GM23248 (cell line): ENCODE measurements around the gene ADRM1. TPM values are rescaled to one million over a fixed set of nuclear protein-coding genes. Genes with fewer than 3 reads are reported as not detected.

Source experiments
- DNase-seq: peaks from one replicate; pipeline ENCODE4 v3.0.0-alpha.2; 2015
- H2AFZ ChIP-seq: fragments of 200-600 bp; sonication (generic); 2 replicates; pipeline ENCODE4 v1.6.1; 2016; ENCODE audit warnings: antibody characterized with exemption
- H3F3A ChIP-seq: fragments of 200-600 bp; sonication (generic); 2 replicates; pipeline ENCODE4 v1.6.1; 2016; ENCODE audit warnings: mild to moderate bottlenecking, antibody characterized with exemption, mixed run types; ENCODE audit not compliant: insufficient read depth
- H3K27ac ChIP-seq: fragments of 200-600 bp; sonication (generic); 2 replicates; pipeline ENCODE4 v1.5.1; 2016; ENCODE audit warnings: mild to moderate bottlenecking
- H3K27me3 ChIP-seq: fragments of 200-600 bp; sonication (generic); replicated peaks from 2 replicates; pipeline ENCODE4 v1.6.1; 2016; ENCODE audit warnings: mild to moderate bottlenecking; ENCODE audit not compliant: insufficient read depth
- H3K36me3 ChIP-seq: fragments of 200-600 bp; sonication (generic); 2 replicates; pipeline ENCODE4 v1.6.1; 2016; ENCODE audit warnings: low read depth, mild to moderate bottlenecking
- H3K4me1 ChIP-seq: fragments of 200-600 bp; sonication (generic); 2 replicates; pipeline ENCODE4 v1.6.1; 2016; ENCODE audit warnings: mild to moderate bottlenecking; ENCODE audit not compliant: insufficient read depth
- H3K4me2 ChIP-seq: fragments of 200-600 bp; sonication (generic); one replicate; pipeline ENCODE4 v1.6.1; 2016; ENCODE audit warnings: mild to moderate bottlenecking; ENCODE audit not compliant: unreplicated experiment
- H3K4me3 ChIP-seq: fragments of 200-600 bp; sonication (generic); 2 replicates; pipeline ENCODE4 v1.5.1; 2016; ENCODE audit warnings: mild to moderate bottlenecking
- H3K79me2 ChIP-seq: fragments of 200-600 bp; sonication (generic); 2 replicates; pipeline ENCODE4 v1.6.1; 2016; ENCODE audit warnings: mild to moderate bottlenecking; ENCODE audit not compliant: insufficient read depth
- H3K9ac ChIP-seq: fragments of 200-600 bp; sonication (generic); 2 replicates; pipeline ENCODE4 v1.6.1; 2016; ENCODE audit warnings: mild to moderate bottlenecking
- H3K9me2 ChIP-seq: fragments of 200-600 bp; sonication (generic); 2 replicates; pipeline ENCODE4 v1.6.1; 2016; ENCODE audit warnings: mixed run types, mild to moderate bottlenecking, moderate library complexity; ENCODE audit not compliant: insufficient read depth
- H3K9me3 ChIP-seq: fragments of 200-600 bp; sonication (generic); one replicate; pipeline ENCODE4 v1.6.1; 2017; ENCODE audit warnings: low read depth
- H4K20me1 ChIP-seq: fragments of 200-600 bp; sonication (generic); 2 replicates; pipeline ENCODE4 v1.6.0; 2016; ENCODE audit not compliant: insufficient read depth
- EZH2 ChIP-seq: fragments of 200-600 bp; sonication (generic); IDR thresholded peaks from 2 replicates; pipeline ENCODE4 v1.6.1; 2018; ENCODE audit warnings: antibody characterized with exemption, mild to moderate bottlenecking; ENCODE audit not compliant: insufficient read depth, poor library complexity, severe bottlenecking
- EZH2phosphoT487 ChIP-seq: fragments of 200-600 bp; sonication (generic); IDR thresholded peaks from 2 replicates; pipeline ENCODE4 v1.6.1; 2018; ENCODE audit warnings: antibody characterized with exemption, moderate library complexity, mild to moderate bottlenecking, low read depth; ENCODE audit not compliant: insufficient read depth
- WGBS, 2 experiments: methylation state at CpG; one replicate each; pipeline ENCODE4 v1.1.6; 2015 to 2017; ENCODE audit warnings: low lambda C conversion rate in 2 of 2, low coverage in 1 of 2; ENCODE audit errors: missing lambda C conversion rate in 2 of 2; 5-methylcytosine and 5-hydroxymethylcytosine counted together
- in situ Hi-C: fragments of 300-500 bp; cut with MboI; formaldehyde crosslinking; loops from 2 replicates; pipeline ENCODE4 v1.15.0; 2020
- polyA plus RNA-seq: library from polyadenylated mRNA; unstranded; fragments of >200 nt; fragmentation: Nextera tagmentation; extraction: Ambion mirVana; gene quantifications from 2 replicates; pipeline ENCODE4 v1.2.1, GENCODE V29; 2016
- total RNA-seq: library from RNA; depleted of rRNA; stranded (reverse); fragments of >200 nt; shearing (Covaris generic); gene quantifications from 2 replicates; pipeline ENCODE4 v1.2.3, GENCODE V29; 2014

ADRM1 gene
- total and polyA plus RNA-seq, 2 experiments from 2014 or later, result 138 to 162 TPM

GRCh38 chr20:62306414-62307187, 3.8 kb downstream of the ADRM1 start:
- WGBS, 2 experiments, result 92 to 97% methylated on average over 20 to 27 of the region's 27 CpGs
- Histone ChIP-seq H3K9me2 (no peaks in the 10 kb centered on the region), H3K27me3 (no peaks in the 10 kb centered on the region), H4K20me1 (peaks cover 6% of the 10 kb centered on the region; the same call in 1 of the 2 replicates), H3K36me3 (peaks cover 8% of the 10 kb centered on the region; the same call in 1 of the 2 replicates), H3K9ac (no peak overlapping the region), H3K79me2 (peaks cover 45% of the 10 kb centered on the region), H3K4me2 (no peak overlapping the region), H3K27ac (no peak overlapping the region), H3K4me3 (no peak overlapping the region), H2AFZ (no peak overlapping the region), H3K4me1 (peaks cover 14% of the 10 kb centered on the region), H3F3A (no peaks in the 10 kb centered on the region), H3K9me3 (no peaks in the 10 kb centered on the region)
- DNase-seq, result no peak
- TF ChIP-seq EZH2phosphoT487 (no peak), EZH2 (no peak)
- in situ Hi-C loops, result no loop called here

- H3K27ac ChIP-seq, result no peak overlapping the region
- DNase-seq, result no peak
- peaks cover 6% of the 10 kb centered on the region; the same call in 1 of the 2 replicates for H4K20me1 ChIP-seq
- no peaks in the 10 kb centered on the region for H3K27me3 ChIP-seq
- no peaks in the 10 kb centered on the region for H3K9me2 ChIP-seq
- no peak overlapping the region for H3K4me2 ChIP-seq
- WGBS, 2 experiments, result 90 to 91% methylated on average over 38 to 42 of the region's 42 CpGs
- TF ChIP-seq EZH2phosphoT487, result no peak
- TF ChIP-seq EZH2, result no peak
- peaks cover 45% of the 10 kb centered on the region for H3K79me2 ChIP-seq
- peaks cover 8% of the 10 kb centered on the region; the same call in 1 of the 2 replicates for H3K36me3 ChIP-seq
- H3K9me3 ChIP-seq, result no peaks in the 10 kb centered on the region
- no peak overlapping the region for H3K4me3 ChIP-seq
- no peaks in the 10 kb centered on the region for H3F3A ChIP-seq
- H2AFZ ChIP-seq, result no peak overlapping the region
- H3K9ac ChIP-seq, result no peak overlapping the region
- H3K4me1 ChIP-seq, result peaks cover 14% of the 10 kb centered on the region
- in situ Hi-C loops, result no loop called here
These were observed 4.7 kb downstream of the ADRM1 start for GRCh38 chr20:62307226-62308101.

- TF ChIP-seq EZH2phosphoT487, result no peak
- no peak for TF ChIP-seq EZH2
- peaks cover 14% of the 10 kb centered on the region for H3K4me1 ChIP-seq
- no peak for DNase-seq
- no peak overlapping the region for H3K9ac ChIP-seq
- no peaks in the 10 kb centered on the region for H3K9me3 ChIP-seq
- no peaks in the 10 kb centered on the region for H3K27me3 ChIP-seq
- in situ Hi-C loops, result no loop called here
- no peak overlapping the region for H3K4me2 ChIP-seq
- H2AFZ ChIP-seq, result no peak overlapping the region
- H3F3A ChIP-seq, result no peaks in the 10 kb centered on the region
- no peak overlapping the region for H3K4me3 ChIP-seq
- peaks cover 42% of the 10 kb centered on the region for H3K79me2 ChIP-seq
- peaks cover 8% of the 10 kb centered on the region; the same call in 1 of the 2 replicates for H3K36me3 ChIP-seq
- 87 to 90% methylated on average over 26 to 29 of the region's 29 CpGs for WGBS, 2 experiments
- H4K20me1 ChIP-seq, result peaks cover 6% of the 10 kb centered on the region; the same call in 1 of the 2 replicates
- H3K9me2 ChIP-seq, result no peaks in the 10 kb centered on the region
- H3K27ac ChIP-seq, result no peak overlapping the region
These were observed 5.5 kb downstream of the ADRM1 start for GRCh38 chr20:62308102-62308822.
